ENCODE measurements around the gene SLC30A7.
"Not testable (repeated sequence)": the region's sequence is repeated elsewhere in the genome, so short reads cannot be mapped to it uniquely, and the experiment has no call there.

Gene SLC30A7

DNA sequence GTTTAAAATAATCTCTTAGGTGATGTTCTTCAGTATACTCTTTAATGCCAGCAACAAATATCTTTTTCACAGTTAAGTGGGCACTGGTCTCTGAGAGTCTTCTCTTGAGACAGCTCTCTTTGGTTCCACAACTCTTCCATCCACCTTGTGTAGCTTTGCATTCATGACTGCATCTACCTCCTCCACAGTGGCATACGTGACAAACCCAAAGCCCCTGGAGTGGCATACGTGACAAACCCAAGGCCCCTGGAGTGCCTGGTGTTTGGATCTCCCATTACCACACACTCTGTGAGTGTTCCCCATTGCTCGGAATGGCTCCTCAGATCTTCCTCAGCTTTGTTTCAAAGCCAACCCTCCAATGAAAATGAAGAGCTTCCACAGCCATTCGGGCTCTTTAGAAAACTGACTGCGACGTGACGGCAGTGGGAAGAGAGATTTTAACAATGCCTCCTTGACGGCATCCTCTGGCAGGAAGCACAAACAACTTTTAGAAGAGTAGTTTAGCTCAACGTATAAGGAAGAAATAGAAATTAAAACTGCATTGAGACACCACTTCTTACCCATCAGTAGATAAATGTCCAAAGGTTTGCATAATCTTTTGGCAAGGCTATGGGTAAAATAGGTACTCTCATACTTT is 45.8 kb downstream of the SLC30A7 start:
- no peak for DNase-seq

- DNase-seq: no peak
Measured at GRCh38 chr1:100942304-100943046, 46.6 kb downstream of the SLC30A7 start.

GRCh38 chr1:100943533-100943932 is 47.6 kb downstream of the SLC30A7 start:
- DNase-seq: no peak

- DNase-seq: not testable (repeated sequence)
Measured at GRCh38 chr1:100946064-100946463, 50.2 kb downstream of the SLC30A7 start.

GRCh38 chr1:100947816-100948215 is 51.9 kb downstream of the SLC30A7 start:
- not testable (repeated sequence) for DNase-seq

DNA sequence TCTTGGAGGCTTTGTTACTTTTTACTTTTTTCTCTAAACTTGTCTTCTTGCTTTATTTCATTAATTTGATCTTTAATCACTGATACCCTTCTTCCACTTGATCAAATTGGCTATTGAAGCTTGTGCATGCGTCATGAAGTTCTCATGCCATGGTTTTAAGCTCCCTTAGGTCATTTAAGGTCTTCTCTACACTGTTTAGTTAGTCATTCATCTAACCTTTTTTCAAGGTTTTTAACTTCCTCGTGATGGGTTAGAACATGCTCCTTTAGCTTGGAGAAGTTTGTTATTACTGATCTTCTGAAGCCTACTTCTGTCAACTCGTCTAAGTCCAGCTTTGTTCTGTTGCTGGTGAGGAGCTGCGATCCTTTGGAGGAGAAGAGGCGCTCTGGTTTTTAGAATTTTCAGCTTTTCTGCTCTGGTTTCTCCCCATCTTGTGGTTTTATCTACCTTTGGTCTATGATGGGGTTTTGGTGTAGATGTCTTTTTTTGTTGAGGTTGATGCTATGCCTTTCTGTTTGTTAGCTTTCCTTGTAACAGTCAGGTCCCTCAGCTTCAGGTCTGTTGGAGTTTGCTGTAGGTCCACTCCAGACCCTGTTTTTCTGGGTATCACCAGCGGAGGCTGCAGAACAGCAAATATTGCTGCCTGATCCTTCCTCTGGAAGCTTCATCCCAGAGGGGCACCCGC is 53.0 kb downstream of the SLC30A7 start:
- DNase-seq: not testable (repeated sequence)

GRCh38 chr1:100949515-100950158 is 53.7 kb downstream of the SLC30A7 start:
- DNase-seq: peak; percentile 71

- DNase-seq: no peak
Measured at GRCh38 chr1:100950337-100950736, 54.4 kb downstream of the SLC30A7 start.

GRCh38 chr1:100950781-100951180 is 54.9 kb downstream of the SLC30A7 start:
- DNase-seq: no peak

DNA sequence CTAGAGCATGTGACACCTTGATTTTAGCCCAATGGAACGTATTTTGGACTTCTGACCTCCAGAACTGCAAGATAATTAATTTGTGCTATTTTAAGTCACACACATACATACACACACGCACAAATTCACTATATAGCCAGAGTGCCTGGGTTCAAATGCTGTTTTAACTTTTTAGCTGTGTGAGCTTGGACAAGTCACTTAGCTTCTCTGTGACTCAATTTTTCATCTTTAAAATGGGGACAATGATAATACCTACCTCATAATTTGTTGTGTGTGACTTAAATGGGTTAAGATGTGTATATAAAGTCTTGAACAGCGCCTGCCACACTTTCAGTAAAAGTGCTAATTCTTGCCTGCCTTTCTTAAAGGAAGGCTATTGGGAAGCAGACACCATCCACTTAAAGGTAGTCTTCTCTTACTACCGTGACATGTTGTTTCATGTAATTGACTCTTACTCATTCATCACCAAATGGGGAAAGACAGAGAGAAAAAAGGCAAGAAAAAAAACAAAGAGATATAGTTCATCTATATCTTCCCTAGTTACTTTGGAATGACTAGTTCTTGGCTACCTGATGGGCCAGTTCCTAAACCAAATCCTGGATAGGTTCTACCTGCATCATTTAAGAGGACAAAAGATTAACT is 56.3 kb downstream of the SLC30A7 start:
- no peak for DNase-seq

DNA sequence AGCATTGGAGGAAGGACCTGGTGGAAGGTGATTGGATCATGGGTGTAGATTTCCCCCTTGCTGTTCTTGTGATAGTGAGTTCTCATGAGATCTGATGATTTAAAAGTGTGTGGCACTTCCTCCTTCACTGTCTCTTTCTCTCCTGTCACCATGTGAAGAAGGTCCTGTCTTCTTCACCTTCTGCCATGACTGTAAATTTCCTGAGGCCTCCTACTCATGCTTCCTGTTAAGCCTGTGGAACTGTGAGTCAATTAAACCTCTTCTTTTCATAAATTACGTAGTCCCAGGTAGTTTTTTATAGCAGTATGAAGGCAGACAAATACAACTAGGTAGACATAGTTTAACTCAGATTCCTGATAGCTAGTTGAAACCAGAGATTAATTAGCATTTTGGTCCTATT is 57.1 kb downstream of the SLC30A7 start:
- DNase-seq: not testable (repeated sequence)

GRCh38 chr1:100953960-100954730 is 58.3 kb downstream of the SLC30A7 start:
- no peak for DNase-seq

GRCh38 chr1:100955322-100955721 is 59.4 kb downstream of the SLC30A7 start:
- no peak for DNase-seq

DNA sequence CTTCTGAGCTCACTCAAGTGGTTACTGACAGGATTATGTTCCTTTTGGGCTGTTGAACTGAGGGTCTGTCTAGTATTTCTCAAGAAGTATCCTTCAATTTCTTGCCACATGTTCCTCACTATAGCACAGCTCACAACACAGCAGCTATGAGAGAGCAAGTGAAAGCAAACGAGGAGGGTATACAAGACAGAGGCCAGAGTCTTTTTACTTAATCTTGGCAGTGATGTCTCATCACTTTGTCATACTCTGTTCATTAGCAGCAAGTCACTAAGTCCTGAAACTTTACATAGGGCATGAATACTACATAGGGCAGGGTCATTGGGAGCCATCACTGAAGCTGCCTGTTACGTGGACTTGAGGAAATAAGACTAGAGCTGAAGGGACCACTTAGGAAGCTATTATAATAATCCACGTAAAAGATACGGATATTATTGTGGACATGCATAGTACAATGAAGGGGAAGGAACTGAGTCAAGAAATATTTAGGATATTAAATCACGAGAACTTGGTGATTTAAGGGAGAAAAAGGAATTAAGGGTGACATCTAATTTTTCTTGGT is 63.7 kb downstream of the SLC30A7 start:
- no peak for DNase-seq

DNA sequence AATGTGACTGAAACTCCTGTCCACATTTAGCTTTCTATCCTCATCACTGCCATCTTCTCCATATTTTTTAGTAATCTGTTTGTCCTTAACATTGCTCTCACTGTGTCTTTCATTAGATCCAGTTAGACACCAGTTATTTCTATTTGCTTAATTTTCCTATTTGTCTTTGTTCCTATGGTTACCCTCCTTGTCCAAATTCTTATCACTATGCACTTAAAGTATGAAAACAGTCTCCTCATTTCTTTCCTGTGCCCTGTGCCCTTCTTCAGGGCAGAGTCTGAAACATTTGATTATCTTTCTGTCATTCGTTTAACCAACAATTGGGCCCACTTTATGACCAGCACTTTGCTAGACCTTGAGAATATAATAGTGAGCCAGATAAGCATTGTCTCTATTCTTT is 64.2 kb downstream of the SLC30A7 start:
- no peak for DNase-seq

- no peak for DNase-seq
Measured at GRCh38 chr1:100968621-100969020, 72.7 kb downstream of the SLC30A7 start.

GRCh38 chr1:100969327-100969726 is 73.4 kb downstream of the SLC30A7 start:
- DNase-seq: no peak

DNA sequence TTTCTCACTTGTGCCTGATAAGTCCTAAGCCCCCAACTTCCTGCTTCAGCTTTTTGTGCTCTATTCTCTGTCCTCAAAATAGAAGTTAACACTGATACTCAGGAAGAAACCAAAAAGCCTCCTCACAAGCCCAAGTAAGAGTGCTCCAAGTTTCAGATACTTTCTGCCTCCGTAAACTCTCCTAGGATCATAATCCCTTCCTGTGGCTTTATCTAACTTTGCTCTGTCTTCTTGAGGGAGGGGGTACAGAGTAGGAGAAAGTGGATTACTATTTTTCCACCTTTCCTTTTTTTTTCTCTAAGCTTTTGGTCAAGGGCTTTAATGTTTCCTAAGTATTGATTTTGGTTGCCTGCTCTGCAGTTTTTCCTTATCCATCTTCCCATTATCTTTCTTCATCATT is 75.1 kb downstream of the SLC30A7 start:
- no peak for DNase-seq

- DNase-seq: no peak
Measured at GRCh38 chr1:100972185-100972584, 76.3 kb downstream of the SLC30A7 start.

DNA sequence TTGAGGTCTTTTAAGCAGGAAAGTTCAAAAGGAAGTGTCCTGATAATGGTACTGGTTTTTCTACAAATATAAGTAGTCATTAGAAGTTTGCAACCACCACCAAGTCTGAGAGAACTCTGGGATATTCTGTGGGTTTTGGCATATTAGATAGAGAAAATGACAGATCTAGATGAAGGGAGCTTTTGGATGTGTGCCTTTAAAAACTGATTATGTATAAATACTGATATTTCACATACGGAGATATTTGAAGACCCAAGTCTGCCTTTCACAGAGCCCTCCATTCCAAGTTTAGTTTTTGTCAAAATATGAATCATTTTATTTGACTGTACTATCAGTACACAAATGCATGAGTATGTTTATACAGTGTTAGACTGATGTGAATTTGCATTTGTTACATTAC is 81.0 kb downstream of the SLC30A7 start:
- DNase-seq: no peak

GRCh38 chr1:100979631-100980030 is 83.7 kb downstream of the SLC30A7 start:
- DNase-seq: no peak

DNA sequence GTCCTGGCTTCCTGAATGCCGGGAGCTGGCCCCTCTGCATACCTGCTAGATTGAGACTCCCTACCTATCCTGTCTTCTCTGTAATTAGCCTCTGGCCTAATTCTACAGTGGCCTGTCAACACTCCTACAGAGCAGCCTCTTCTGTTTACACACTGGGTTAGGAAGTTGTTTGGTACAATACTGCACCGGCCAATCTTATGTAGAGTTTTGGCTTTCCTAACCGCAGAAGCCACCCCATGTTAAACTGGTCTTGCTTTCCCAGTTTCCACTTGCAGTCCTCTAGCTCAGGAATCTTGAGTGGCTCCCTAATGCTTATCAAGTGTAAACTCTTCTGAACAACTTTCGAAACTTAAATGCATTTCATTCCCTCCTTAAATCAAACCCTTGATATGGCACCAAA is 86.9 kb downstream of the SLC30A7 start:
- no peak for DNase-seq
